ENCODE measurements around the gene ATP6AP1.
"Not testable (repeated sequence)": the region's sequence is repeated elsewhere in the genome, so short reads cannot be mapped to it uniquely, and the experiment has no call there.

Gene ATP6AP1

GRCh38 chrX:154428176-154429171, at the start of gene ATP6AP1:
Gene ATP6AP1 (plus strand): TSS chrX:154428677. CDS start chrX:154428693, 16 bp downstream.
- no peak for FAIRE-seq

GRCh38 chrX:154378799-154379568, 49.5 kb upstream of the ATP6AP1 start, which contains the start of gene EMD:
Gene EMD (plus strand): TSS chrX:154379295. CDS start chrX:154379485, 190 bp downstream.
- FAIRE-seq: peak; percentile 85

GRCh38 chrX:154379569-154379951, 48.9 kb upstream of the ATP6AP1 start:
- FAIRE-seq: no peak

GRCh38 chrX:154380153-154380552, 48.3 kb upstream of the ATP6AP1 start:
- no peak for FAIRE-seq

- FAIRE-seq: no peak
Measured at GRCh38 chrX:154380787-154381186, 47.7 kb upstream of the ATP6AP1 start.

GRCh38 chrX:154381271-154381670, 47.2 kb upstream of the ATP6AP1 start:
- no peak for FAIRE-seq

GRCh38 chrX:154382483-154383069, 45.9 kb upstream of the ATP6AP1 start:
- FAIRE-seq: no peak

GRCh38 chrX:154383359-154384283, 44.9 kb upstream of the ATP6AP1 start:
- no peak for FAIRE-seq

- no peak for FAIRE-seq
Measured at GRCh38 chrX:154384284-154384892, 44.1 kb upstream of the ATP6AP1 start.

- peak; percentile 78 for FAIRE-seq
Measured at GRCh38 chrX:154388094-154388493, 40.4 kb upstream of the ATP6AP1 start.

GRCh38 chrX:154388649-154389048, 39.8 kb upstream of the ATP6AP1 start:
- FAIRE-seq: not testable (repeated sequence)

- FAIRE-seq: peak; percentile 79
Measured at GRCh38 chrX:154389812-154390747, 38.4 kb upstream of the ATP6AP1 start.

GRCh38 chrX:154396363-154396762, 32.1 kb upstream of the ATP6AP1 start:
- FAIRE-seq: not testable (repeated sequence)

- FAIRE-seq: no peak
Measured at GRCh38 chrX:154396973-154397887, 31.2 kb upstream of the ATP6AP1 start.

GRCh38 chrX:154397888-154398667, 30.4 kb upstream of the ATP6AP1 start, which contains the start of gene RPL10:
Gene RPL10 (plus strand): TSS chrX:154398377. CDS start chrX:154398520, 143 bp downstream.
- peak; percentile 37 for FAIRE-seq

GRCh38 chrX:154398668-154399526, 29.6 kb upstream of the ATP6AP1 start:
- no peak for FAIRE-seq
